ENCODE measurements around the gene PCDH17. TPM values are rescaled to one million over a fixed set of nuclear protein-coding genes. Genes with fewer than 3 reads are reported as not detected.

PCDH17 gene
- polyA plus RNA-seq, 1 donor (not counting 4 experiments of a cell fraction or from before 2014, with no cell fraction given) = not detected

- TF ChIP-seq EZH2 (IDR thresholded peaks at IDR 0.05; ENCODE audit: low read length) = no peak
- TF ChIP-seq, protein P1, sequence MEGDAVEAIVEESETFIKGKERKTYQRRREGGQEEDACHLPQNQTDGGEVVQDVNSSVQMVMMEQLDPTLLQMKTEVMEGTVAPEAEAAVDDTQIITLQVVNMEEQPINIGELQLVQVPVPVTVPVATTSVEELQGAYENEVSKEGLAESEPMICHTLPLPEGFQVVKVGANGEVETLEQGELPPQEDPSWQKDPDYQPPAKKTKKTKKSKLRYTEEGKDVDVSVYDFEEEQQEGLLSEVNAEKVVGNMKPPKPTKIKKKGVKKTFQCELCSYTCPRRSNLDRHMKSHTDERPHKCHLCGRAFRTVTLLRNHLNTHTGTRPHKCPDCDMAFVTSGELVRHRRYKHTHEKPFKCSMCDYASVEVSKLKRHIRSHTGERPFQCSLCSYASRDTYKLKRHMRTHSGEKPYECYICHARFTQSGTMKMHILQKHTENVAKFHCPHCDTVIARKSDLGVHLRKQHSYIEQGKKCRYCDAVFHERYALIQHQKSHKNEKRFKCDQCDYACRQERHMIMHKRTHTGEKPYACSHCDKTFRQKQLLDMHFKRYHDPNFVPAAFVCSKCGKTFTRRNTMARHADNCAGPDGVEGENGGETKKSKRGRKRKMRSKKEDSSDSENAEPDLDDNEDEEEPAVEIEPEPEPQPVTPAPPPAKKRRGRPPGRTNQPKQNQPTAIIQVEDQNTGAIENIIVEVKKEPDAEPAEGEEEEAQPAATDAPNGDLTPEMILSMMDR (optimal IDR thresholded peaks at IDR 0.05 in 1 of 3, IDR thresholded peaks at IDR 0.05 in 1 of 3, conservative IDR thresholded peaks at IDR 0.05 in 1 of 3; ENCODE audit: extremely low read depth in 1 of 3, insufficient read depth in 2 of 3, low read length in 3 of 3) = no peak
- no peak for FAIRE-seq
These were observed 72.5 kb downstream of the PCDH17 start for GRCh38 chr13:57704031-57704430.

GRCh38 chr13:57716295-57716694 is 84.8 kb downstream of the PCDH17 start:
- H2AFZ ChIP-seq (ENCODE audit: control insufficient read depth, low read length) = no peak overlapping the region
- FAIRE-seq = no peak
- H3K79me2 ChIP-seq (ENCODE audit: control insufficient read depth, insufficient read depth, low read length) = no peaks in the 10 kb centered on the region
- no peak for DNase-seq (ENCODE audit: low read depth, low spot score)
- H3K4me3 ChIP-seq (ENCODE audit: control insufficient read depth in 2 of 3, extremely low read depth in 1 of 3, insufficient read depth in 2 of 3, low read depth in 1 of 3, low read length in 3 of 3) = no peak overlapping the region
- H3K9ac ChIP-seq (ENCODE audit: control insufficient read depth, extremely low read depth, insufficient read depth, low read length) = no peak overlapping the region
- no peak overlapping the region for H3K27ac ChIP-seq (ENCODE audit: control insufficient read depth, insufficient read depth, low read length)
- no peaks in the 10 kb centered on the region for H3K9me1 ChIP-seq (ENCODE audit: control insufficient read depth, extremely low read depth, insufficient read depth, low read length)
- dilution Hi-C loops (cut with MboI; ENCODE audit: extremely low pct_ligation_motif_present, low sequenced_read_pairs) = no loop called here
- no peaks in the 10 kb centered on the region for H4K20me1 ChIP-seq (ENCODE audit: control insufficient read depth, extremely low read depth, insufficient read depth, low read length)
- H3K9me3 ChIP-seq (ENCODE audit: control insufficient read depth, low read depth, low read length) = no peaks in the 10 kb centered on the region
- no peaks in the 10 kb centered on the region for H3K27me3 ChIP-seq (ENCODE audit: control insufficient read depth, extremely low read depth, insufficient read depth, low read length)
- TF ChIP-seq, protein P1 (optimal IDR thresholded peaks at IDR 0.05 in 1 of 3, IDR thresholded peaks at IDR 0.05 in 1 of 3, conservative IDR thresholded peaks at IDR 0.05 in 1 of 3; ENCODE audit: extremely low read depth in 1 of 3, insufficient read depth in 2 of 3, low read length in 3 of 3) = no peak
- no peak for TF ChIP-seq EZH2 (IDR thresholded peaks at IDR 0.05; ENCODE audit: low read length)
- no peaks in the 10 kb centered on the region for H3K4me1 ChIP-seq (ENCODE audit: control insufficient read depth, extremely low read depth, insufficient read depth, low read length)
- no peak overlapping the region for H3K4me2 ChIP-seq (ENCODE audit: control insufficient read depth, extremely low read depth, insufficient read depth, low read depth, low read length)
- no peaks in the 10 kb centered on the region for H3K36me3 ChIP-seq (ENCODE audit: control insufficient read depth in 2 of 2, extremely low read depth in 1 of 2, insufficient read depth in 2 of 2, low read length in 2 of 2)

More at GRCh38 chr13:57704031-57704430, 72.5 kb downstream of the PCDH17 start:
- no peak overlapping the region for H3K4me3 ChIP-seq (ENCODE audit: control insufficient read depth in 2 of 3, extremely low read depth in 1 of 3, insufficient read depth in 2 of 3, low read depth in 1 of 3, low read length in 3 of 3)
- H3K4me2 ChIP-seq (ENCODE audit: control insufficient read depth, extremely low read depth, insufficient read depth, low read depth, low read length) = no peak overlapping the region
- no peaks in the 10 kb centered on the region for H3K36me3 ChIP-seq (ENCODE audit: control insufficient read depth in 2 of 2, extremely low read depth in 1 of 2, insufficient read depth in 2 of 2, low read length in 2 of 2)
- peaks cover 2% of the 10 kb centered on the region for H3K9me3 ChIP-seq (ENCODE audit: control insufficient read depth, low read depth, low read length)
- no peak overlapping the region for H3K9ac ChIP-seq (ENCODE audit: control insufficient read depth, extremely low read depth, insufficient read depth, low read length)
- dilution Hi-C loops (cut with MboI; ENCODE audit: extremely low pct_ligation_motif_present, low sequenced_read_pairs) = no loop called here
- H3K27ac ChIP-seq (ENCODE audit: control insufficient read depth, insufficient read depth, low read length) = no peak overlapping the region
- no peaks in the 10 kb centered on the region for H3K9me1 ChIP-seq (ENCODE audit: control insufficient read depth, extremely low read depth, insufficient read depth, low read length)
- no peaks in the 10 kb centered on the region for H3K27me3 ChIP-seq (ENCODE audit: control insufficient read depth, extremely low read depth, insufficient read depth, low read length)
- H3K79me2 ChIP-seq (ENCODE audit: control insufficient read depth, insufficient read depth, low read length) = no peaks in the 10 kb centered on the region
- H2AFZ ChIP-seq (ENCODE audit: control insufficient read depth, low read length) = no peak overlapping the region
- no peaks in the 10 kb centered on the region for H4K20me1 ChIP-seq (ENCODE audit: control insufficient read depth, extremely low read depth, insufficient read depth, low read length)
- no peak for DNase-seq (ENCODE audit: low read depth, low spot score)
- H3K4me1 ChIP-seq (ENCODE audit: control insufficient read depth, extremely low read depth, insufficient read depth, low read length) = no peaks in the 10 kb centered on the region

Data from keratinocyte (primary cell).